Measurements from ENCODE around the gene ADRB2.

Gene ADRB2

DNA sequence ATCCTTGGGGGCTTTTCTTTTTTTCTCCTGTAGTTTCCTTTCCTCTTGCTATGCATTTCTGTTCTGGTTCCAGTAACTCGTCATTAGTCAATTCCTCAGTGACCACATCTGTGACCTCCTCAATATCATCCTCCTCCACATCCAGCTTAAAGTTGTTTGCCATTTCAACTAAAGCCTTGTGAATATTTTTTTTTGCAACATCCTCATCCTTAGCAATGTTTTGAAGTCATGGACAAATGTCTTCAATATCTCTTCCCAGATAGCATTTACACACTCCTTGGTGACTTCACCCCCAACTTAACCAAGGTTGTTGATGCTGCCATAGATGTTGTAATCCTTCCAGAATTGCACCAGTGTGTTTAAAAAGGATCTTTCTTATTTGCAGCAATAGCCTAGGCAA, 14.7 kb upstream of the ADRB2 start:
- H3K4me1 Mint-ChIP-seq (ENCODE audit: low read depth): peaks cover 42% of the 10 kb centered on the region
- H3K9me3 Mint-ChIP-seq: no peaks in the 10 kb centered on the region
- no peaks in the 10 kb centered on the region for H3K27me3 Mint-ChIP-seq
- H3K27ac Mint-ChIP-seq: no peak overlapping the region
- H3K36me3 Mint-ChIP-seq (ENCODE audit: low read depth): no peaks in the 10 kb centered on the region
- no peak for DNase-seq
- no peak overlapping the region for H3K4me3 Mint-ChIP-seq

DNA sequence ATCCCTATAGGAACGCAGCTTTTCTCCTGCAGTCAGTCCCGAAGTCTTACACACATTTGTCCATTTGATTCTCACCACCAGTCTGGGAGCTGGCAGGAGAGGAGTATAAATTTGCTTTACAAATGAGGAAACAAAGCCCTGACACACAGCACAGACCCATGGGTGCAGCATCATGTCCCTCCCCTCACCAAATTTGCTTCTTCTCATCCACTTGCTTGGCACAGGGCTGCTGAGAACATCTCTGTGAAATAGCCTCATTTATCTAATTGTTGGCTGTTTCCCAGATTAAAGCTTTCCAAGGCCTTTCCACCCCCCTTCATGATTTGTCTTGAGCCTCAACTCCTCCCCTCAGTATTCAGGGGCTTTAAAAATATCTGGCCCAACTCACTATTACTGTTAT, 11.3 kb upstream of the ADRB2 start:
- no peak for DNase-seq
- H3K27ac Mint-ChIP-seq: no peak overlapping the region
- no peak overlapping the region for H3K4me3 Mint-ChIP-seq
- no peaks in the 10 kb centered on the region for H3K36me3 Mint-ChIP-seq (ENCODE audit: low read depth)
- no peaks in the 10 kb centered on the region for H3K27me3 Mint-ChIP-seq
- no peaks in the 10 kb centered on the region for H3K9me3 Mint-ChIP-seq
- H3K4me1 Mint-ChIP-seq (ENCODE audit: low read depth): peaks cover 18% of the 10 kb centered on the region

- H3K27me3 Mint-ChIP-seq: no peaks in the 10 kb centered on the region
- H3K27ac Mint-ChIP-seq: no peak overlapping the region
- H3K9me3 Mint-ChIP-seq: no peaks in the 10 kb centered on the region
- H3K36me3 Mint-ChIP-seq (ENCODE audit: low read depth): no peaks in the 10 kb centered on the region
- H3K4me3 Mint-ChIP-seq: no peak overlapping the region
- peaks cover 14% of the 10 kb centered on the region for H3K4me1 Mint-ChIP-seq (ENCODE audit: low read depth)
- no peak for DNase-seq
These were observed 10.8 kb upstream of the ADRB2 start for GRCh38 chr5:148815578-148815977.

DNA sequence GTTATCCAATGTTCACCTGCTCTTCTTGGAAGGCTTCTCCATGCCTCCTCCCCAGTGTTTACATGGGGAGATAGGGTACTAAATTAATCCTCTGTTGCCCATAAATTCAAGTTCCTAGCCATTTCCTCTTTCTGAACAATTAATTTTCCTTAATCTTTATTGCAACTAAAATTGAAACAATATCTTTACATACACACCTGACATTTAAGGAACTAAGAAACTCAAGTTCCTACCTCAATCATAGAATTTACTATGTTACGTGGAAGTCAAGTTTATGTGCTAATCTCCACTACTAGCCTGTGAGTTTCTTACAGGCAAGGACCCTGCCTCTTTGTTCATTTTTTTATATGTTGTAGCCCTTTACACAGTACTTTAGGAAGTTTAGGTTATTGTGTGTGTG, 10.1 kb upstream of the ADRB2 start:
- no peaks in the 10 kb centered on the region for H3K27me3 Mint-ChIP-seq
- no peaks in the 10 kb centered on the region for H3K36me3 Mint-ChIP-seq (ENCODE audit: low read depth)
- no peak overlapping the region for H3K27ac Mint-ChIP-seq
- no peak for DNase-seq
- H3K4me1 Mint-ChIP-seq (ENCODE audit: low read depth): peaks cover 11% of the 10 kb centered on the region
- no peaks in the 10 kb centered on the region for H3K9me3 Mint-ChIP-seq
- H3K4me3 Mint-ChIP-seq: no peak overlapping the region

GRCh38 chr5:148816782-148817181, 9.6 kb upstream of the ADRB2 start:
- Mint-ChIP-seq H3K36me3 (ENCODE audit: low read depth) (no peaks in the 10 kb centered on the region), H3K9me3 (no peaks in the 10 kb centered on the region), H3K27me3 (no peaks in the 10 kb centered on the region), H3K4me3 (no peak overlapping the region), H3K27ac (no peak overlapping the region), H3K4me1 (ENCODE audit: low read depth) (peaks cover 7% of the 10 kb centered on the region)
- no peak for DNase-seq

GRCh38 chr5:148817606-148818005, 8.8 kb upstream of the ADRB2 start:
- Mint-ChIP-seq H3K36me3 (ENCODE audit: low read depth) (no peaks in the 10 kb centered on the region), H3K4me3 (no peak overlapping the region), H3K9me3 (no peaks in the 10 kb centered on the region), H3K27ac (no peak overlapping the region), H3K27me3 (no peaks in the 10 kb centered on the region), H3K4me1 (ENCODE audit: low read depth) (peaks cover 4% of the 10 kb centered on the region)
- DNase-seq: no peak

DNA sequence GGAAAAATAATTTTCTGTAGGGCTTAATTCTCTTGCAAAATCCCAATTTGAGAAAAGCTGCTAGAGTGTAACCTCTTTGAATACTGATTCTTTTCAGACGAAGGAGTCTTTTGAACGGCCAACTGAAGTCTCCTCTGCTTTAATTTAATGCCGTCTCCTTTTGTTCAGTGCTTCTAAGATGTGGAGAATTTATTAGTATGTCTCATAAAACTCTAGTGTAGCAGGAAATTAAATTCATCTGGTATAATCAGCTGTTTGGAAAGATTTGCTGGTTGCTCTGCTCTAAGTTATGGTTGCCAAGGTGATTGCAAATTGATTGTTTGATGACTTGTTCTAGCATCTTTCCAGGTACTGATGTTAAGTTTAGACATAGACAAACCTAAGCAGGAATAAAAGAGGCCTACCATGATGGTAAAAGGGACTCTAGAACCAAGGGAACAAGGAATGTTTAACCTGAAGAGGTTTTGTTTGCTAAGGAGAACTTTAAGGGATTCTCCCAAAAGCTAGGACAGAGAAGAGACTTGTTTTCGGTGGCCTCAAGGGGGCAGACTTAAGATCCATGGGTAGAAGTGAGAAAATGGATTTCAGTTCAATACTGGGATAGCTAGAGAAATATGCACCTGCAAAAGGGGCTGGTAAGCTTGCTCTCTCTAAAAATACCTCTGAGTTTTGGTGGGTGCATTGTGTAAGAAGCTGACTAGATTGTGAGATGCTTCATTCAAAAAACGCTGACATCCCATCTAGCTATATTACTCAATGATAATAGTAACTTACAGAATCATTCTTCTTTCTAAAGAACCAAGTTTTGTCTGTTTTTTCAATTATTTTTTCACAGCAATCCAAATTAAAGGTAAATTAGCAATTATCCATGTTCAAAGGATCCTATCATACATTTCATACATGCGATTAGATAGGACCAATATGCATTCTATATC, 5.7 kb upstream of the ADRB2 start:
- peaks cover 16% of the 10 kb centered on the region for H3K27me3 Mint-ChIP-seq
- no peak for DNase-seq
- no peak overlapping the region for H3K4me3 Mint-ChIP-seq
- H3K27ac Mint-ChIP-seq: no peak overlapping the region
- H3K9me3 Mint-ChIP-seq: no peaks in the 10 kb centered on the region
- H3K4me1 Mint-ChIP-seq (ENCODE audit: low read depth): peaks cover 8% of the 10 kb centered on the region
- no peaks in the 10 kb centered on the region for H3K36me3 Mint-ChIP-seq (ENCODE audit: low read depth)

DNA sequence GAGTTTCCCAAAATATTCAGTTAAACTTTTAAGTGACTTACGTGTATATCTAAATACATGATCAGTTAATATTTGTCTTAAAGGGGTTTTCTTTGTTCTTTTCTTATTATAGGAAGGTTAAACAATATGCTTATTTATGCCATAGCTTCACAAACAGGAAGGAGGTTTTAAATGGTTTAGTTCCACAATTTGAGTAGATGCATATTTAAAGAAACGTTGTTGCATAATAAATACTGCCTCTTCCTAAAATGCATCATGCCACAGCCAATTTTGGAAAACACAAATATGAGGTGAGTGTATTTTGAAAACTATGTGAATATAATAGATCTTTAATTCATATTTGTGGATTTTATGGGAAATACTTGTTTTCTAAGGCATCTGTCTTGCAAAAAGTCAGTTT, 2.5 kb upstream of the ADRB2 start:
- H3K4me1 Mint-ChIP-seq (ENCODE audit: low read depth): peaks cover 31% of the 10 kb centered on the region
- H3K36me3 Mint-ChIP-seq (ENCODE audit: low read depth): no peaks in the 10 kb centered on the region

GRCh38 chr5:148825716-148826052, 727 bp upstream of the ADRB2 start:
- H3K9me3 Mint-ChIP-seq: no peaks in the 10 kb centered on the region
- no peak for DNase-seq
- H3K27ac Mint-ChIP-seq: peak overlapping the region; percentile 48
- H3K4me1 Mint-ChIP-seq (ENCODE audit: low read depth): peaks cover 40% of the 10 kb centered on the region
- H3K36me3 Mint-ChIP-seq (ENCODE audit: low read depth): no peaks in the 10 kb centered on the region
- H3K27me3 Mint-ChIP-seq: peaks cover 20% of the 10 kb centered on the region
- peak overlapping the region; percentile 79 for H3K4me3 Mint-ChIP-seq

More for the DNA sequence above, 2.5 kb upstream of the ADRB2 start:
- peaks cover 20% of the 10 kb centered on the region for H3K27me3 Mint-ChIP-seq
- no peaks in the 10 kb centered on the region for H3K9me3 Mint-ChIP-seq
- no peak overlapping the region for H3K4me3 Mint-ChIP-seq
- no peak for DNase-seq
- H3K27ac Mint-ChIP-seq: no peak overlapping the region

DNA sequence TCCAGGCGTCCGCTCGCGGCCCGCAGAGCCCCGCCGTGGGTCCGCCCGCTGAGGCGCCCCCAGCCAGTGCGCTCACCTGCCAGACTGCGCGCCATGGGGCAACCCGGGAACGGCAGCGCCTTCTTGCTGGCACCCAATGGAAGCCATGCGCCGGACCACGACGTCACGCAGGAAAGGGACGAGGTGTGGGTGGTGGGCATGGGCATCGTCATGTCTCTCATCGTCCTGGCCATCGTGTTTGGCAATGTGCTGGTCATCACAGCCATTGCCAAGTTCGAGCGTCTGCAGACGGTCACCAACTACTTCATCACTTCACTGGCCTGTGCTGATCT, 294 bp downstream of the ADRB2 start:
- H3K4me1 Mint-ChIP-seq (ENCODE audit: low read depth): peaks cover 46% of the 10 kb centered on the region
- H3K27me3 Mint-ChIP-seq: peaks cover 20% of the 10 kb centered on the region
- no peaks in the 10 kb centered on the region for H3K9me3 Mint-ChIP-seq
- H3K27ac Mint-ChIP-seq: peak overlapping the region; percentile 12
- H3K4me3 Mint-ChIP-seq: peak overlapping the region; percentile 79
- DNase-seq: no peak
- no peaks in the 10 kb centered on the region for H3K36me3 Mint-ChIP-seq (ENCODE audit: low read depth)

DNA sequence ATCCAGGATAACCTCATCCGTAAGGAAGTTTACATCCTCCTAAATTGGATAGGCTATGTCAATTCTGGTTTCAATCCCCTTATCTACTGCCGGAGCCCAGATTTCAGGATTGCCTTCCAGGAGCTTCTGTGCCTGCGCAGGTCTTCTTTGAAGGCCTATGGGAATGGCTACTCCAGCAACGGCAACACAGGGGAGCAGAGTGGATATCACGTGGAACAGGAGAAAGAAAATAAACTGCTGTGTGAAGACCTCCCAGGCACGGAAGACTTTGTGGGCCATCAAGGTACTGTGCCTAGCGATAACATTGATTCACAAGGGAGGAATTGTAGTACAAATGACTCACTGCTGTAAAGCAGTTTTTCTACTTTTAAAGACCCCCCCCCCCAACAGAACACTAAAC, 1.3 kb downstream of the ADRB2 start:
- Mint-ChIP-seq H3K27ac (no peak overlapping the region), H3K4me1 (ENCODE audit: low read depth) (peaks cover 55% of the 10 kb centered on the region), H3K9me3 (no peaks in the 10 kb centered on the region), H3K4me3 (peak overlapping the region; percentile 79), H3K36me3 (ENCODE audit: low read depth) (no peaks in the 10 kb centered on the region), H3K27me3 (peaks cover 20% of the 10 kb centered on the region)
- no peak for DNase-seq

DNA sequence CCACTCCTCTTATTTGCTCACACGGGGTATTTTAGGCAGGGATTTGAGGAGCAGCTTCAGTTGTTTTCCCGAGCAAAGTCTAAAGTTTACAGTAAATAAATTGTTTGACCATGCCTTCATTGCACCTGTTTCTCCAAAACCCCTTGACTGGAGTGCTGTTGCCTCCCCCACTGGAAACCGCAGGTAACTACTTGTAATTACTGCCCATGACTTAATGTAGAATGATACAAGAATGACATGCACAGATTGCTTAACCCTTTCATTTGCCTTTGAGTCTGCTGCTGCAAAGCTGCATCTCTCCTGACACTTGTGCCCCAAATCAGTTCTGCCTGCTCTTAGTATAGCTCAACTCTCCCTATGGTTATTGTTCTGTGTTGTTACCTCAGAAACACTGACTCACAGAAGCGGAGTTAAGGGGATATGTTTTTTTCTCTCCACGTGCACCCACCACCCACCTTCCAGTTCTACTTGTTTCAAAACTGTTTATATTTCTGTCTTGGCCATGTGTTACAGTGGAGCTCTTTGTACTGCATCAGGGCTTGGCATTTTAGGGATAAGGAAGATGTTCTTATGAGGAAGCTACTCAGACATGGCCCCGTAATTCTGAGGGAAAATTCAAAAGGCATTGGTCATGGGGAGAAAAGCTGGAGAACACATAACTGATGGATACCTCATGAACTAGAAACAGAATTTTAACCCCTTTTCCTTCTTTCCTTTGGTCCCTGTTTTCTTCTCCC, 2.3 kb downstream of the ADRB2 start:
- peak overlapping the region; percentile 20 for H3K4me3 Mint-ChIP-seq
- H3K36me3 Mint-ChIP-seq (ENCODE audit: low read depth): no peaks in the 10 kb centered on the region
- peaks cover 20% of the 10 kb centered on the region for H3K27me3 Mint-ChIP-seq
- no peak for DNase-seq
- H3K4me1 Mint-ChIP-seq (ENCODE audit: low read depth): peaks cover 59% of the 10 kb centered on the region
- no peak overlapping the region for H3K27ac Mint-ChIP-seq
- no peaks in the 10 kb centered on the region for H3K9me3 Mint-ChIP-seq

- peak overlapping the region; percentile 20 for H3K4me3 Mint-ChIP-seq
- peaks cover 62% of the 10 kb centered on the region for H3K4me1 Mint-ChIP-seq (ENCODE audit: low read depth)
- no peak for DNase-seq
- H3K9me3 Mint-ChIP-seq: no peaks in the 10 kb centered on the region
- H3K36me3 Mint-ChIP-seq (ENCODE audit: low read depth): no peaks in the 10 kb centered on the region
- H3K27me3 Mint-ChIP-seq: peaks cover 19% of the 10 kb centered on the region
- no peak overlapping the region for H3K27ac Mint-ChIP-seq
These were observed 2.8 kb downstream of the ADRB2 start for GRCh38 chr5:148829248-148829594.

GRCh38 chr5:148829734-148830133, 3.3 kb downstream of the ADRB2 start:
- H3K36me3 Mint-ChIP-seq (ENCODE audit: low read depth): no peaks in the 10 kb centered on the region
- no peak for DNase-seq
- no peaks in the 10 kb centered on the region for H3K9me3 Mint-ChIP-seq
- peaks cover 14% of the 10 kb centered on the region for H3K27me3 Mint-ChIP-seq
- H3K4me3 Mint-ChIP-seq: peak overlapping the region; percentile 17
- H3K27ac Mint-ChIP-seq: no peak overlapping the region
- H3K4me1 Mint-ChIP-seq (ENCODE audit: low read depth): peaks cover 66% of the 10 kb centered on the region

DNA sequence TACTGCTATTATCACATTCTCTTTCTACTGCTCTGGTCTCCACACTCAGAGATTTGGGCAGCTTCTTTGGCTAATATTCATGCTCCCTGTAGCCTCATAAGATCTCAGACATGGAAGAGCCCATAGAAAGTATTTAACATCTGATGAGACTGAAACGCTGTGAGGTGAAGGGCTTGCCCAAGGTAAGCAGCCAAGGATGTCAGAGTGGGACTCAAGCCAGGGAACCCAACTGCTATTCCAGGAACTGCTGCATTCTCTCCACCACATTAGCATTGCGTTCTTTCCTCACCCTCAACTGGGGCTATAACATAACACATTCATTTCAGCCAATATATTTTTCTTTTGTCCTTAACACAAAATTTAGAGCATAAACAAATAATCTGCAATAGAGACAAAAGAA, 3.8 kb downstream of the ADRB2 start:
- H3K4me1 Mint-ChIP-seq (ENCODE audit: low read depth): peaks cover 68% of the 10 kb centered on the region
- H3K9me3 Mint-ChIP-seq: no peaks in the 10 kb centered on the region
- DNase-seq: no peak
- no peak overlapping the region for H3K4me3 Mint-ChIP-seq
- H3K36me3 Mint-ChIP-seq (ENCODE audit: low read depth): no peaks in the 10 kb centered on the region
- H3K27me3 Mint-ChIP-seq: peaks cover 9% of the 10 kb centered on the region
- no peak overlapping the region for H3K27ac Mint-ChIP-seq

All from activated T-cell treated with anti-CD3 and anti-CD28 coated beads, Interleukin-2, amount 50 U/mL, for 24 hours (primary cell).